Femur (tissue), 1 donor: ENCODE measurements around the gene THSD8.
"Not testable (repeated sequence)": the region's sequence is repeated elsewhere in the genome, so short reads cannot be mapped to it uniquely, and the experiment has no call there.

Source experiments
- DNase-seq: peaks from one replicate; pipeline ENCODE4 v3.0.0-alpha.2; 2017

The THSD8 gene

DNA sequence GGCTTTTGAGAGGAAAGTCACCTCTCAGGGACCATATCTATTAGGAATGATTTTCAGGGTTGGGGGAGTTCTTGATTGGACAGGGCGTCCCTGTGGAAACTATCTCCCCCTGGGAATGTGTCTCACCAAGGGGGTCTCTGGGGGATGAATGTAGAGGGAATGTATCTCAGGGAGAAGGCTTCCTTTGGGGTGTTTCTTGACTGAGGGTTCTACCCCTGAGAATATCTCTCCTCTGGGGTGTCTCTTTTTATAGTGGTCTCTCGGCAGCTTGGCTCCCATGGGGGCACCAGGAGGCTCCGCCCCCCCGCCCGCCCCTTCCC lies 31.5 kb downstream of the THSD8 start:
- no peak for DNase-seq

DNA sequence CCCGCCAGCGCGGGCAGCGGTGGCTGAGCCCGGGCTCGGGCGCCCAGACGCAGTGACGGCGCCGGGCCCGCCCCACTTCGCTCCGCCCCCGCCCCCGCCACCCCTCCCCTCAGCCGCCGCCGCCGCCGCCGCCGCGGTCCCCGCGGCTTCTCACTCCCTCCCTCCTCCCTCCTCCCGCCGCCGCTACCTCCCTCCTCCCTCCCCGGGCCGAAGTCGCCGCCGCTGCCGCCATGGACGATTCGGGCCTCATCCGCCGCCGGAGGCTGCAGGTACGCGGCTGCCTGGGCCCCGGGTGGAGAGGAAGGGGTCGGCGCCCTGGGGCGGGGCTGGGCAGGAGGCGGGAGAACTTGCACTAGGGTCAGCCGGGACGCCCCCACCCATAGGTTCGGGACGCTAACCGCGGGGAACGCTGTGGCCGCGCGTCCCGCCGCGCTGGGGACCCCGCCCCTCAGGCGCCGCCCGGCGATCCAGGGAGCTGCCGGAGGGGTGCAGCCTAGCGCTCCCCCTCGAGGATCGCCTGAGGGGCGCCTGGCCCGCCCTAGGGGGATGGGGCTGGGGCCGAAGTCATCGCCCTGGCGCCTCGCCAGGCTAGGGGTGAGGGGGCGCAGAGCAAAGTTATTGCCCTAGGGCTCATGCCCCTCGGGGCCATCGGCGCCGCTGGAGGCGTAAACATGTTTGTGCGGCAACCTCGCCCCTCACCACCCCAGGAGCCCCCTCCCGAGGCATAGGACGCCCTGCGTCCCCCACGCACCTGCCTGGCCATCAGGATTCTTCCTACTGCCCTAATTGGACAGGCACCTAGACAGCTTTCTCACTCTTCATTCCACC lies 32.1 kb downstream of the THSD8 start:
- no peak for DNase-seq

GRCh38 chr19:12834566-12834943 lies 32.7 kb downstream of the THSD8 start, which contains the start of gene RTBDN:
TSS of gene RTBDN (minus strand) at chr19:12834579. CDS start at chr19:12829979, 4,600 bp downstream.
- DNase-seq: no peak

- DNase-seq: peak; percentile 46
Measured at GRCh38 chr19:12834976-12835757, 33.3 kb downstream of the THSD8 start.

- DNase-seq: no peak
Measured at GRCh38 chr19:12836529-12836863, 34.6 kb downstream of the THSD8 start.

DNA sequence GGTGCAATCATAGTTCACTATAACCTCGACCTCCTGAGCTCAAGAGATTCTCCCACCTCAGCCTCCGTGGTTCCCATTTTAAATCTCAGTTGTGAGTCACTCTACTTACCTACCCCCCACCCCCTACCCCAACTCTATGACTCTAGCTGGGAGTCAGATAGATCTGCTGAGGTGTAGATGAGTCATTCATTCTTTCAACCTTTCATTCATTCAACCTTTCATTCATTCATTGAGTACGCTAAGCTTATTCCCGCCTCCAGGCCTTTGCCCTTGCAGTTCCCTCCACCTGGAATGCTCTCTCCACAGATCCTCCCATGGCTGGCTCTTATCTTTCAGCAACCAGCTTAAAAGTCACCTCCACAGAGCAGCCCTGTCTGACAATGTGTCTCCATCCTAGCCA lies 35.4 kb downstream of the THSD8 start:
- DNase-seq: no peak

GRCh38 chr19:12838182-12838885 lies 36.5 kb downstream of the THSD8 start, which contains the start of gene MAST1:
TSS of gene MAST1 (plus strand) at chr19:12838515. CDS start at chr19:12838573, 58 bp downstream.
- DNase-seq: no peak

DNA sequence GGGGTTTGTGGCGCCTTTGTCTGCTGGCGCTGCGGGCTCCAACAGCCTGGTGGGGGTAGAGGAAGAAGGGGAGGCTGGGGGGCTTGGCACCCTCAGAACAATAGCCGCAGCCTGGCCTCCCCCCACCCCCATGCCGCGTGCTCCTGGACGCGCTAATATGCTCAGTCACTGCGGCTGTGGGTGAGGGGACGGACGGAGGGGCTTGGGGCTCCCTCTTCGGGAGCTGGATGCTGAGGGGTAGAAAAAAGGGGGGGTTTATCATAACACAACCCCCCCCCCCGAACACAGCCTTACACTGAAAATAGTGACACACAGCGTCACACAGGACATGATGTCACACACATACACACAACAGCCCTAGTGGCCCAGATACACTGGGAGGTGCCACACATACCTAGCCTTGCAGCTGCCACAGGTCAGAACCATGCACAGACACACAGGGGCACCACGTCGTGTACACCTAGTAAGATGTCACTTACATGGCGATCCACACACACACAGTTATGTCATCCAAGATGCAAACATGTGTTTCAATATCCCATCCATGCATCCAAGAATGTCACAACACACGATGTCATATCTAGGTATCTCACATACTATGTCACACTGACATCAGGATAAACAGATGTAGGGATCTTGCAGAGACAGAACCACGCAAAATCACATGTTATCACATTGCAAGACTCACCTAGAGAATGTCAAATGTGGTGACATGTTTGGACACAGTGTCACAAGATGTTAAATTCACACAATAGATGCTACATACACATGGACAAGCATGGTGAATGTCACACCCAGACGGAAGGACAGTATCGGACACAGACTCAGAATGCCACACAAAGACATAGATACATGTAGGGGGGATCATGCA lies 37.3 kb downstream of the THSD8 start:
- DNase-seq: no peak

DNA sequence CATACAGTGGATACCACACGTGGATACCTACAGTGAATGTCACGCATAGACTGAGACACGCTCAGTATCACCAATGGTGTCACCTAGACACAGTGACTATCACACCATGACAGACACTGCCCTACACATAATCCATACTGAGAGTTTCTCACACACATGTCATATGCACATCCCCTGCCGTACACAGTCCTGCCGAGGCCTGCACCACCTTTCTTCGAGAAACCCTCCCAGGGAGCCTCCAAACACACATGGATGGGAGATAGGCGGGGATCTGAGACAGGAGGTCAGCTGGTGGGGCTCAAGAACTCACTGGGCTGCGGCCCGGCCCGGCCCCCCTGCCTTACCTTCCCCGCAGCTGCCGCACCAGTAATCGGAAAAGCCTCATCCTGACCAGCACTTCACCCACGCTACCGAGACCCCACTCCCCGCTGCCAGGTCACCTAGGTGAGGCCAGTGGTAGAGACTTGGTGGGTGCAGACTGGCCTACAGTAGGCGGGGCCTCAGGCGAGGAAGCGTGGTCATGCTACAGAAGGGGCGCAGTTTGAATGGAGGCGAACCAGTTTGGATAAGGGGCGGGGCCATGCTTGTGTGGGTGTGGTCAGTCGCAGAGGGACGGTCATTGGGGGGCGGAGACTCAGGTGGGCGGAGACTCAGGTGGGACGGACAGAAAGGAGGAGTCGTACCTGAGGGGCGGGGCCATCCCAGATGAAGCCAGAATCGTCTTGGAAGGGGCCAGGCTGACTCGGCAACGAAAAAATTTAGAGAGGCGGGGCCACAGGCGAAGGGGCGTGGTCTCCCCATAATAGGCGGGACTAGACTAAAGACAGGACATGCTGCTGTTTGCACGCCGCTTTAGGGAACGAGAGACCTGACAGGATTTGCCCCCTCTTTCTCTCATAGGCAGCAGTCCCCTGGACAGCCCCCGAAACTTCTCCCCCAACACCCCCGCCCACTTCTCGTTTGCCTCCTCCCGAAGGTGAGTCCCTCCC lies 38.5 kb downstream of the THSD8 start:
- peak; percentile 56 for DNase-seq

DNA sequence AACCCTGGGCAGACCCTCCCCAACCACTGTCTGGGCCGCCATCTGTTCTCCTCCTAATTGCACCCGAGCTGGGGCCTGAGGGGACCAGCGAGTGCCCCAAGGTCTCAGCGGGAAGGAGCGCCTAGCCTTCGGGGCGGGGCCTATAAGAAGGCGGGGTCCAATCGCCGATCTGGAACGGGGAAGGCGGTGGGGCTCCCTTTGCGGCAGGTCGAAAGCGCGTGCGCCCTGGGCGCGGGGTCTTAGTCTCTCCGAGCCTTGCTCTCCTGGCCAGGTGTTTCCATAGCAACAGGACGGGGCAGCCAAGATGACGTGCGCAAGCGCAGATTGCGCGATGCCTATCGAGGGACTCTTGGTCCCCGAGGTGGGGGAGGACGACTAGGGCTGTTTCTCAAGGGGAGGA lies 39.2 kb downstream of the THSD8 start:
- no peak for DNase-seq

DNA sequence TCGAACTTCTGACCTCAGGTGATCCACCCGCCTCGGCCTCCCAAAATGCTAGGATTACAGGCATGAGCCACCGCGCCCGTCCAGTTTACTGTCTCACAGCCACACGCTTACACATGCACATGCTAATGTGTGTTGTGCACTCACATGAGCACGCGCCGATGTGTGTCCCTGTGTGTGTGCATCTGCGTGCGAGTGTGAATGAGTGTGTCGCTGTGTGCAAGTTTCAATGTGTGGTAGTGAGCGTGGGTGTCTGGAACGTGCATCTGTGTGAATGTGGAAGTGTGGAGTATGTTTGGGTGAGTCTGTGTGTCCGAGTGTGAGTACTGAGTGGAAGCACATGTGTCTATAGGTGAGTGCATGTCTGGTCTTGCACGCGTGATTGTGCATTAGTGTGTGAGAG lies 40.6 kb downstream of the THSD8 start:
- DNase-seq: no peak

DNA sequence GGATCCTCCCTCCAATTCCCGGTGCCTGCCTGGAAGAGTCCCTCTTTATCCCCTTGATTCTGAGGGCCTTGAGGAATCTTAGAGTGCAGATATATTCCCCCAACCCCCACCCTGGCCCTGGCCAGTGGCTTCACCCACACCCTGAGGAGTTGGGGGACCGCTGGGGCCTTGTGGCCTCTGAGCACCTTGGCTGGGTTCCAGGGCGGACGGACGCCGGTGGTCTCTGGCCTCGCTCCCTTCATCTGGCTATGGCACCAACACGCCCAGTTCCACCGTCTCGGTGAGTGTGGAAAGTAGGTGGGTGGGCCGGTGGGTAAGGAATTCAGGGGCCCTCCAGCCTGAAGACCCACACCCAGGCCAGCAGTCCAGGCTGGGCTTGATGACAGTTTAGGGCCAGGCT lies 41.5 kb downstream of the THSD8 start:
- no peak for DNase-seq

DNA sequence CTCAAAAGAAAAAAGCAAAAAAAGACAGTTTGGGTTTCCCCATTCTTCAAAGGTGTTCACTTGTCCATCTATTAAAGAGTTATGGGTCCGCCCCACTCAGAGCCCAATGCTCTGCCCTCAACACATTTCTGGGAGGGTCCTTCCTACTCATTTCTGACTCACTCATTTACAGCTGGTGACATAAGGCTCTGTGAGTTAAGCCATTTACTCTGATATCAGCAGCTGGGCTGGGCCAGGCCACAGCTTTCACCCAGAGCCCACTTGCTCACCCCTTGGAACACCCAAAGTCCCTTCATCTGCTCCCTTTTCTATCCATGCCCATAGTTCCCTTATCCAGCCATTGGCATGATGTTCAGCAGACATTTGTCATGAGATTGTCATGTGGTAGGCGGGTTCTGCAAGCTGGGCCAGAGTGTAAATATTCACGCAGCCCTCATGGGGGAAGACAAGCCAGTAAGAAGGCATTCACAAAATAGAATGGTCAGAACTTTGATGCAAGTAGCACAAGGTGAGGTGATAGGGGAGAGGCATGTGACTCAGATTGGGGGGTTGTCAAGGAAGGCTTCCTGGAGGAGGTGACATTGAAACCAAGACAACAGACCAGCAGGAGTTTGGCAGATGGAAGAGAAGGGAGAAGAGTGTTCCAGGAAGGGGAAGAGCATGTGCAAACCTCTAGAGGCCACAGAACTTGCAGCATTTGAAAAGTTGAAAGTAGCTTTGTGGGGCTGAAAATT lies 42.3 kb downstream of the THSD8 start:
- DNase-seq: no peak

DNA sequence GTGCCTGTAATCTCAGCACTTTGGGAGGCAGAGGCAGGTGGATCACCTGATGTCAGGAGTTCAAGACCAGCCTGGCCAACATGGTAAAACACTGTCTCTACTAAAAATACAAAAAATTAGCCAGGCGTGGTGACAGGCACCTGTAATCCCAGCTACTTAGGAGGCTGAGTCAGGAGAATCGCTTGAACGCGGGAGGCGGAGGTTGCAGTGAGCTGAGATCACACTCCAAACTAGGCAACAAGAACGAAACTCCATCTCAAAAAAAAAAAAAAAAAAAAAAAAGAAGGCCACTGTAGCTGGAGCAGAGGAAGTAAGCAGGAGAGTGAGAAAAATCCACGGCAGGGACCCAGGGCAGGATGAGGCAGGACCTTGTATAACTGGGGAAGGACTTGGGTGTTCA lies 44.7 kb downstream of the THSD8 start:
- DNase-seq: not testable (repeated sequence)

GRCh38 chr19:12847159-12848139 lies 45.6 kb downstream of the THSD8 start:
- peak; percentile 89 for DNase-seq
